ENCODE results near the gene ADAMTS6. TPM values are rescaled to one million over a fixed set of nuclear protein-coding genes. Genes with fewer than 3 reads are reported as not detected.
"Not testable (repeated sequence)": the region's sequence is repeated elsewhere in the genome, so short reads cannot be mapped to it uniquely, and the experiment has no call there.

ADAMTS6 gene
- total RNA-seq, 1 donor from 2014 or later = 17.0 TPM

DNA sequence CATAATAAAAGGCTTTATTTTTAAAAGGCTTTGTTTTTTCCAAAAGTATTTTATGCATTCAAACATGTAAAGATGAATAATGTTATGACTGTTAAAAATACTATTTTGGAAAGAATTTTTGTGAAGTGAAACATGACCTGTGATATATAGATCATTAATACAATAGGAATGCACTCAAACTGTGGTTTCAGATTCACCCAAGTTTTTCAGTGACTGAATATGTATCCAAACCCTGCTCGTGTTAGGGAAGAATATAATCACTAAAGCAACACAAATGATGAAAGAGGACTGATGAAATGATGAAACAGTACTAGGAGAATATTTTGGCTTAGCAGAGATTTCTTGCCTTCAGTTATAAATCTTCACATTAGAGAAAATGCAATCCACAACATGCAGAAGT lies 278.0 kb downstream of the ADAMTS6 start:
- peak; percentile 15 for DNase-seq (ENCODE audit: low read depth)

DNA sequence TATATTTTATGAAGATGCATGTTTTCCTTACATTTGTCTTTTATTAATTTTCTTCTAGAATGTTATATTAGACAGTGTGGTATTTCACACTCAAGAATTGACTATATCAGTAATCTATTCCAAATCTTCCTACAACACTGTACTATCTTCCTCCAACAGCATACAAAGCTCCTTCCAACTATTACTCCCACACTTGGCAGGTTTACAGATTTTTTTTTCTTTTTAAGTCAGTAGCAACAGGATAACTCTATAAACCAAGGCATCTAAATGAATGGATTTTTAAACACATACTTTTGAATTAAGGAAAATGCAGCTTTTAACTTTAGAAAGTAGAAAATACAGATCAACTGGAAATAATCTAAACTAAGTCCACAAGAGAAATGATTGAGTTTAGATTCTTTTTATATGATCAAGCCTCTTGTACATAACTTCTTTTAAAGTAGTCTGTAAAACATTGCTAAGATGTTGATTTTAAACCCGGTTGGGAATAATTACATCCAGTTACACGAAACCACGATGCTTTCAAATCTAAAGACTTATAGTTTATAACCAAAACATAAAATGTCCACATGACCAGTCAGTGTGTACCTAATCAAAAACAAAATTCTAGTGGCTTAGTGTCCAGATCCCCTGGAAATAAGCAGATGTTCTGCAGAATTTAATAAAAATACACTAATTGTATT lies 281.6 kb downstream of the ADAMTS6 start:
- peak; percentile 57 for DNase-seq (ENCODE audit: low read depth)

DNA sequence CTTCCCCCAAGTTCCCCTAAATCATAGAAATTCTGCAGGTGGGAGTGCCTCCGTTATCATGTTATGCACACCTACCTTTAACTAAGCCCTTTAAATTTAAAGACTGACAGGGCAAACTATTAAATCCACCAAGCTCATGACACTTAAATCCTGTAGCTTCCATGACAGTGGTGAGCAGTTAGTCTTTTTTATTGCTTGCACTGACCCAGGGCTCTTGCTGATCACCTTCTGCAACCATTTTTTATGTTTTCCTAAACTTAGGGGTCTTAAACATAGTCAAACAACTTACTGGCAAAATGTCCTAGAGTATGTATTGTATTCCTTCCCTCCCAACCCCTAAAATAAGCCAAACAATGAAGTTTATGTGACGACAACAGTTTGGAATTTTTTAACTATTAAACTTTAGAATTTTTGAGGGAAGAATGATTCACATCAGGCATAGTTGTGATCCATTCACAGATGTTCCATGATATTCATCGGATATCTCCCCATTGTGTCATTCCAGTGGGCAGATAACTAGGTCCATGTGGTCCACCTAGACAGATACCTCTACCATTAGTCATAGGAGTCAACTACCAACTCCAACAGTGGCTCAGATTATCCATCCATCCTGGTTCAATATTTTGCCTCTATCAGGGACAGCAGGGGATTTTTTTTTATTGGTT lies 283.1 kb downstream of the ADAMTS6 start:
- DNase-seq (ENCODE audit: low read depth) = peak; percentile 81

DNA sequence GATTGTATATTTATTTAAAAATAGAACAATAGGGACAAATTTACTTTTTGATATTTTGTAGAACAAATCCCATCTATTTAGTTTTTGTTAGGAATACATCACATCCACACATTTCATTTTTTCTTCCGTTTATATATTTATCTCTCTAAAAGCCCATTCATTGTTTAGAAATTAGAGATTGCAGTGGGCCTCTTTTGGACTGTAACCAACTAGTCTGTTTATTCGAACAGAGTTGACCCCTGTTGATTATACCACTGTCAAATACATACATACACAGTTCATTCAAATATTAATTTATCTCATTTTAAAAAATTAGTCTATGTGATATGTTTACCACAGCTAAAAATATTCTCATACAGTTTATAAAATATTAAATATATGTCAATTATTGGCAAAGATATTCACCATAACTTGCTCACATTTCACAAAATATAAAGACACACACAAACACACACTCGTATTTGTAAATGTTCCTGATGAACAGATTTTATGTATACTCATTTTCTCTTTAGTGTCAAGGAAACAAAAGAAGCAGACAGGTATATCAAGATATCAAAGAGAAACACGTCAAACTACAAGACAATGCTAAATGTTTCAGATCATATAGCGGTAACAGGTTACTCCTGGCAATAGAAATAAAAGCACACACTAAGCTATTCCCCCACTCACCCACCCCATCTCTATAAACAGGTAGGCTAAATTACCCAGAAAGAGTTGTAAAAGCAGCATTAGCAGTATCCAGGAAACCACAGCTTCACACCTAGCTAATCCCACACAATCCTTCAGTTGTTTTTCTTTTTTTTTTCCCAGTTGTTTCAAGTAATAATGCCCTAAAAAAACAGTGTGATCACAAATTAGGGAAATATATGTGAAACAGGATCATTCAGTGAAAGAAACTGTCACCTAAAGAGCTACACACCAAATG lies 283.9 kb downstream of the ADAMTS6 start:
- DNase-seq (ENCODE audit: low read depth) = no peak

DNA sequence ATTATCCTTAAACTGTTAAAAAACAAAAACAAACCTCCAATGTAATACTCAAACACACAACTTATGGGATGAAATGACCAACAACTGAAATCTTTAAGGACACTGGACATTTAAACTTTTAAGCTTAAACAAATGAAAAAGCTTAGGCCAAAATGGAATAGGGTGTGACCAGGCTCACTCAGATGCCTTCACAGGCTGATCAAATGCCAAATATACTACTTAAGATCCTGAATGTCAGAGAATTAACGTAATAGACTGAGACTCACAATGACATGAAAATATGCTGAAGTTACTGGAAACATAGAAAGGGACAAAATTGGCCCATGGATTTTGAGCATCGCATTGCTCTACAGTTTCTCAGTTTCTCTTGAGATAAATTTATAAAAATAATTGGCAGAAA lies 286.8 kb downstream of the ADAMTS6 start:
- no peak for DNase-seq (ENCODE audit: low read depth)

DNA sequence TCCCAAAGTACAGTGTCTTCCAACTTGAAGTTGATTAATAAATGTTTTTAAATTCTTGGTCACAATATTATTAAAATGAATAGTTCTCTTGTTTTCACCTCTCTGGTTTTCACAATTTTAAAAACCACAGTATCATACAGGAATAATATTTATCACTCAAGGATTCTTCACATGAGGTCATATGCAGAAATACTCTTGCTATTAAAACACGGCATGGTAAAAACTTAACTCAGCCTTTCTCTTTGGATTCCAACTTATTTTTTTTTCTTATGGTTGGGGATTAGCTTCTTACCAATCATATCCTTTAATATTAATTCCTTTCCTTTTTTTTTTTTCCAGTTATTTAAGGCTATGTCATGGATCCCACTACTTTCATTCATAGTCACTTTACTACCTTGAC lies 289.4 kb downstream of the ADAMTS6 start:
- peak; percentile 31 for DNase-seq (ENCODE audit: low read depth)

DNA sequence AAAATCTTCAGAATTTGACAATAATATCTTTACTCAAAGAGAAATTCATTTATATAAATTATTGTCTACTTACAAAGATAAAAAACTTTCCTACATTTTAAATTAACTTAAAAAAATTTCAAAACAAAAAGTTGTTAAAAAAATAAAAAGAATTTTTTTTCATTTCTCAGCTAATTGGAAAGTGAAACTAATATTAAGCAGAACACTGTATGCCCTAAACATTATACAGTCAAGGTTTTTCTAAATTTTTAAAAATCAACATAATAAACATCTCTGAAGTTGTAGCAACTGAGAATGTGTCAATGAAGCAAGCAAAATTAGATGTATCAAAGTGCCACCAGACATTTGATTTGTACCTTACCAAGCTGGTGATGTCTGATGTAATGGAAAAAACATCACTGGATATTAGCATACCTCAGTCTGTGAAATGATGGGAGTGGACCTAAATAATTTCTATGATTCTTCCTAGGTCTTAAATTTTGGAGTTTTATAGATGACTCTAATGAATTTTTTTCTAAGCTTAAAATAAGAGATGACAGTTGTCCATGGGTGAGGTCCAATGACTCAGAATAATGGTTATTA lies 290.1 kb downstream of the ADAMTS6 start:
- peak; percentile 51 for DNase-seq (ENCODE audit: low read depth)

DNA sequence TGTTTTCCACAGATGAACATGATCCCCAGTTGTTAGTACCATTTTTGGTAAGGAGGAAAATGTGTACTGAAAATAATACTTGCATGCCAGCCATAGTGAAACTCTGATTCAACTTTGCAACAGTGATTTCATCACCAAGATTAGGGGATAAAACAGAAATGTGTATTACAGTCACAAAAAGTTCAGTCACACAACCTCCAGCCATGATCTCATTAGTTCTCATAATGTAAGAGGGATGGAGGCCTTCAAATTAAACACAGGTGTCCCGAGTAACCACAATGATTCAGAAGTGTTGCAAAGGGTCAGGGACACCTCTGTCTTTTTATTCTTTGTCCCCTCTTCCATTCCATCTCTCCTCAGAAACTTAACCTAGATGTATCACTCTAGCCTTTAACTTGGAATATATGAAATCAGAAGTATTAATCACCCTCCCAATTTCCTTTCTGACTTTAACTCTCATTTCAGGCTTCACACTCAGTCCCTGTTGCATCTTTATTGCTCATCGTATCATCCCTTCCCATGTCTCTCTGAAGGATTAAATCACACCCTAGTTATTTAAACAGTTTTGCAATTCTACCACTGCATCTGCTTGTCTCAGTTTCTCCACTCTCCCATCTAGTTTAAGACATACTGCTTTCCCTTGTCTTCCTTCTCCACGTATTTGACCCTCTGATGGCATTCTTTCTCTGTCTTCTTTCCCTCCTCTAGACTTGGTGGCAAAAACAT lies 291.2 kb downstream of the ADAMTS6 start:
- peak; percentile 85 for DNase-seq (ENCODE audit: low read depth)

DNA sequence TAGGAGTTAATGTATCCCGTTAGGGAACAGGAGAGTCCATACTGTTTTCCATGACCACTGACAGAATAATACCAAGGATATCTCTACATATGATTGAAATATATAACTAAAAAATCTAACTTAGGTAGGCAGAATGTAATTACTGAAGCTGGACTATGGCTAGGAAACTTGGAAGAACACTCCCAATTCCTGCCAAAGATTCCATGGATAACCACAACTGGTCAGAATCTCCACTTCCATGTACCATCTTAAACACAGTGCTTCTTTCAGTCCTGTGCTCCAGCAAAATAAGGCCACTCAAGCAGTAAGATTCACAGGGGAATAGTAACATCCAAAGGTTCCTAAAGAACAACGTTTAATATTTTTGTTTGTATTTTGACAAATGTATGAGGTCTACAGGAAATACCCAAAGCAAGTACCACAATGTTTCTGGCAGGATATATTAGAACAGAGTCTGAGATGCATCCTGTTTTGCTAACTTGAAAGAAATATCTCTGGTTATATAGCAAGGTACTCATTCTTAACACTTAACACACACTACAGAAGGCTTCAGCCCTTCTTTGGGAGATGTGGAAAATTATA lies 295.0 kb downstream of the ADAMTS6 start:
- peak; percentile 60 for DNase-seq (ENCODE audit: low read depth)

DNA sequence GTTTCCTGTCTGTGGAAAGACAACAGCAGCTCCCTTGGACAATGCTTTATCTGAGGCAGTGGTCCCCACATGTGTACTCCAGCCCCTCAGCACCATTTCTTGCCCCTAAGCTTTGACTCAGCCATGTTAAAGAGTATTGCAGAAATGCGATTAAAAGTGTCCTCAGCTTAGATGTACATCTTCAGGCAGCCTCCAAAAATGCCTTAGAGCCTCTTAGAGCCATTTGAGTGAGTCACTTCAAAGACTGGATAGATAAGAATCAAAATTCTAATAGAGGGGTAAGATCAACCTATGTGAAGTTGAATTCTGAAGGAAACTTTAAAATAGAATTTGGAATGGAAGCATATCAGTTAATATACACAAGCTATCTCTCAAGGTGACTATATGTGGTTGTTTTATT lies 296.3 kb downstream of the ADAMTS6 start:
- DNase-seq (ENCODE audit: low read depth) = no peak

DNA sequence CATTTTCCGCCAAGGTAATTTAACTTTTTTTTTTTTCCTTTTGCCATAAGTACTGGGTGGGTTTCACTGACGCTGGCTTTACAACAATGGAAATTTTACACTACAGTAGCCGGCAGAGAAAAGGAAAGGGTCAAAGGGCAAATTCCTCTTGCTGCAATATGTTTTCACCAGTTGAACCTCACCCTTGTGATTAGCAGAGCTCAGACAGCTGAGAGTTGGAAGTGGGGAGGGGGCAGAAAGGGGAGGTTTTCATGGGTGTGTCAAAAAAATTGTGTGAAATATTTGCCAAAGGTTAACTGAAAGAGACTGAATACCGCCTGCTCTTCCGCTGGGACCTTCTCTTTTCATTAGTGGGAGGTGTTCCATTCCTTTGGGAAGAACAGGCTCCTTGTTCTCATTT lies 296.9 kb downstream of the ADAMTS6 start:
- DNase-seq (ENCODE audit: low read depth) = no peak

DNA sequence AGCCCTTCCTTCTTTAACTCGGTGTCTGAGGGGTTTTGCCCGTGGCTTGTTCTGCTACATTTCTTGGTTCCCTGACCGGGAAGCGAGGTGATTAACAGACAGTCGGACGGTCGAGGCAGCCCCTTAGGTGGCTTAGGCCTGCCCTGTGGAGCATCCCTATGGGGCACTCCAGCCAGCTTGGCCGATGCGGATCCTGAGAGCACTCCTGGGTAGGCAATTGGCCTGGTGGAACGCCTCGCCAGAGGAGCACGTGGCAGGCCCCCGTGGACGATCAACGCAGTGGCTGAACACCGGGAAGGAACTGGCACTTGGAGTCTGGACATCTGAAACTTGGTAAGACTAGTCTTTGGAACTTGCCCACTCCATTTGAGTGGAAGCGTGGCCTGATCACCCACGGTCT lies 307.5 kb downstream of the ADAMTS6 start:
- DNase-seq (ENCODE audit: low read depth) = not testable (repeated sequence)

DNA sequence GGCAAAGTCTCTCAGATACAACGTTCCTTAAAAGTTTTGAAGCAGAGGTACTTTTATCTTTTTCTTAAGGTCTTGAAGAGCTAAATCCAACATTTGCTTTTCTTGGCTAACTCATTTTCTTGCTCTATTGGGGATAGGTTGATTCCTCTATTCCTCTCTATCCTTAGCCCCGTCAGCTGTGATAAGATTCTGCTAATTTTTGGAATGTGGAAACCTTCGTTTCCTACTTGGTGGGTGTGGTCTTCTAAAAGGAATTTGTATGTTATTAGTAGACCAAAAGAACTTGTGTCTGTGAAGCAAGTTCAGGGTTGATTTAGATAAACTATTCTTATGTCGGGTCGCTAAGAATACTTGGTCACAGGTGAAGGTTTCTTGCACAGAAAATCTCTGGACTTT lies 308.6 kb downstream of the ADAMTS6 start:
- no peak for DNase-seq (ENCODE audit: low read depth)

DNA sequence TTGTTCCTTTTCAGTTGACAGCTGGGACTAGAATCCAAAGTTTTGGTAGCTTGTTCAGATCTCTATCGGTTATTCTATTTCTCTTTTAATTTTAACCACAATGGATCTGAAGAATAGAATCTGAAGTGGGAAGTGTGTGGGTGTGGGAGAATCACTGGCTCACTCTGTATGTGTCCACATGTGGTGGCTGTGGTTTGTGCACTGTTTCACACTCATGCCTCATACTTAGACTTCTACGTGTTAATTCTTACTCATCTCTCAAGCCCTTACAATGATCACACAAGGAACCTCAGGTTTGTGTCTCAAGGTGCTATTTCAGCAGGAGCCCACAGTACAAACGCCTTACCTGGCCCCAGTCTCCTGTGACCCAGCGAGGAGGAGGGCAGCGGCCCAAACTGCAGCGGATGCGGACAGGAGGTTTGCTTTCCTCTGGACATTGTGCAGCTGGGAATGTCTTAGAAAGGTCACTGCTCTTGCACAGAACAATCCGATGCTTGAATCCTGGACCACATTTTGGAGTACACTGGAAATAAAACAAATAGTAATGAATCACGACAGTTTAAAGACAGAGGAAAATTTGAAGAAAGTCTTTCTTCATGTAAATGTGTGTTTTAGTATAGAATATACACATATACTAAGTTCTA lies 309.1 kb downstream of the ADAMTS6 start:
- DNase-seq (ENCODE audit: low read depth) = peak; percentile 35

DNA sequence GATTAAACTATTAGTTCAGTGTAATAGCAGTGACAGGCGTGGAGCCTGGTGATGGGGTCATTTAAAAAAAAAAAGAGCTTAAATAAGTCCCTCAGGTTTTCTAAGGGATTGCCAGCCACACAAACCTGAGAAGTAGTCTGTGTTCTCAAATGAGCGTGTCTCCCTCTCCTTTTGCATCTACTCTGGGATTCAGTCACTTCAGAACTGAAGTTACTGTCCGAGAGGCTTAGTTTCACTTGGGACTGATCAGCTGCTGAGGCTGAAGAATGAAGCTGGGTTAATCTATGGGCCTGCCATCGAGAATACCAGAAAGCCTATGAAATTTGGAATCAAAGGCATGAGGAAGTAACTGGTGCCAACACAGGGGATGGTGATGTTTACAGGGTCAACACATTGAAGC lies 310.1 kb downstream of the ADAMTS6 start:
- no peak for DNase-seq (ENCODE audit: low read depth)

DNA sequence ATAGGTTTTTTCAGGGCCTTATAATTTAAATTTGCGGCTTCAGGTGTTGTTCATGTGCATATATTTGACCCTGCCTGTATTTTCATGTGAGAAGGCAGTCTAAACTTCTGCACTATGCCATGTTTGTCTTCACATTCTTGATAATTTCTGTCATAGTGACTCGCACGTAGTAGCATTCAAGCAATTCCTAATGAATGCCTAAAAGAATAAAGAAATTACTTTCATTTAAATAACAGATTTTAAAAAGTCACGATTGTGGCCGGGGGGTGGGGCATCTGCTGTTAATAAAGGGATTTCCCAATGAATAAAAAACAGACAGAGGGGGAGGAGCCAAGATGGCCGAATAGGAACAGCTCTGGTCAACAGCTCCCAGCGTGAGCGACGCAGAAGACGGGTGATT lies 318.0 kb downstream of the ADAMTS6 start:
- no peak for DNase-seq (ENCODE audit: low read depth)

DNA sequence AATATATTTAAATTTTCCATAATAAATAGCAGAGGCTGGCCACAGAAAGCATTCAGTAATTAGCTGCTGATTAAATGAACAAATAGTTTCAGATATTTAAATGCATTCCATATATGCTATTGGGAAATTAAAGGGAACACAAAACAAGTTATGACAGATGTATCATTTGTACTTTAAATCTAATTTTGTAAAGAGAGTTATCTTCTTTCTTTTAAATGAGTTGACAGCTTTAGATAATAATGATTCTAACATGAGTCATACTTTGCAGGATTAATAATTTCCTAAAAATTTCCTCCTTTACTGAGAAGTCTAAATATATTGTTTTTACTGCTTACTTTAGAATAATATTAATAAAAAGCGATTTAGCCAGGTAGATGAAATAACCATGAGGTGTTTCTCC lies 320.1 kb downstream of the ADAMTS6 start:
- DNase-seq (ENCODE audit: low read depth) = no peak

DNA sequence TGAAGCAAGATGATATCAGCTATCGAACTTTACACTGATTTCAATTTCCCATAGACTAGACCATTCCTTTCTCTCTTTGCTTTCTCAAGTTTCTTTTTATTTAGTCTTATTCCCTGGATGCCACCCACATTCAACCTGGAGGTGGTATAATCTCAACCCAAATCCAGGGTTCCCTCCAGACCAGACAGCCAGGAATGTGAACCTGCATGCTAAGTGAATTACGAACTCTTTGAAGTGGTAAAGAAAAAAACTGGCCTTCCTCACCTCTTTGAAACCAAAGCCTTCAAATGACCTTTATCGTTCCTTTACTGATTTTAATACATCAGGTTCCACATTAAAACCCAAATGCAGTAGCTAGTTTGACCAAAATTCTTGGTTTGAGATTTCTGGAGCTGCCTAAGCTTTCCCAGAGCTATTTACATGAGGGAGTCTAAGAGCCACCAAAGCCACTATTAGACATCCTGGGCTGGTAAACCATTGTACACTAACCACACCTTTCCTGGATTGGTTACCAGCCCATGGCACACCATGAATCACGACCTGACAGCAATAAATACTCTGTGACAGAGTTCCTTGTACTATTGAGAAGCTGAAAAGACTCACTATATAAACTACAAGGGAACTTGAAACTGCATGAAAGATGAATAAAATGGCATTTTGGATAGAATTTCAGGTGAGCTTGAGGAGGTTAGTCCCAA lies 323.7 kb downstream of the ADAMTS6 start:
- peak; percentile 54 for DNase-seq (ENCODE audit: low read depth)

DNA sequence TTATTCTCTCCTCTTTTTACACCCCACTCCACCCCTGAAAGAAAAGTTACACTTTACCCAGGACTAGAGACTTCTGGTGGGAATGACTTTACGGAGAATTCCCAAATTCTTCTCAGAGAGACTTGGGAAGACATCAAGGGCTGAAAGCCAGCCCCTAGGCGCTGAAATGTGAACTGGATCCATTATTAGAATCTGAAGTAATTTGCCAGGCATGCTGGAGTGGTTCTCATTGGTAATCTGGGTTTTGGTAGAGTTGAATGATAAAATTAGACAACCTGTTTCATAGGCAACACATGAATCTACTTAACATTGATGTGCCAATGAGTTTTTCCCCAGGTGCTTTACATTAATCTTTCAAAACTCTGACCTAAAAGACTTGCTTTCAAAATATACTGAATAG lies 324.8 kb downstream of the ADAMTS6 start:
- peak; percentile 63 for DNase-seq (ENCODE audit: low read depth)

All from myocyte (in vitro differentiated cells).